A549 treated with AZD9567 at 1 μM for 4 hours (cell line): ENCODE data around the gene PDE10A. TPM values are rescaled to one million over a fixed set of nuclear protein-coding genes. Genes with fewer than 3 reads are reported as not detected.

ENCODE experiments used
- total RNA-seq: library from RNA; stranded (reverse); fragments of 200-300 nt; extraction: Qiagen RNA extraction; gene quantifications from 5 replicates; pipeline ENCODE4 v1.2.3, GENCODE V29; 2022; ENCODE audit not compliant: insufficient read depth

Gene PDE10A
- total RNA-seq, result 23.0 to 28.7 TPM (median 24.7 TPM) in 5 replicates

GRCh38 chr6:165662749-165663376 lies at the start of gene PDE10A:
PDE10A (minus strand) TSS chr6:165663241; CDS start chr6:165662811, 430 bp downstream.

GRCh38 chr6:165308926-165309731 lies 353.9 kb downstream of the PDE10A start, which contains the start of gene C6orf118:
C6orf118 (minus strand) TSS chr6:165309605; CDS start chr6:165309586, 19 bp downstream.

